ENCODE measurements around the gene SYNM.

The SYNM gene

GRCh38 chr15:99115300-99116215 lies 10.7 kb downstream of the SYNM start:
- no peak for TF ChIP-seq CTCF (IDR thresholded peaks at IDR 0.05; ENCODE audit: borderline replicate concordance, insufficient read depth, low read depth, low read length)
- H3K4me3 ChIP-seq (ENCODE audit: low read depth, low read length) = no peak overlapping the region

GRCh38 chr15:99117111-99117510 lies 12.2 kb downstream of the SYNM start:
- no peak for TF ChIP-seq CTCF (IDR thresholded peaks at IDR 0.05; ENCODE audit: borderline replicate concordance, insufficient read depth, low read depth, low read length)
- no peak overlapping the region for H3K4me3 ChIP-seq (ENCODE audit: low read depth, low read length)

- TF ChIP-seq CTCF (IDR thresholded peaks at IDR 0.05; ENCODE audit: borderline replicate concordance, insufficient read depth, low read depth, low read length) = no peak
- H3K4me3 ChIP-seq (ENCODE audit: low read depth, low read length) = no peak overlapping the region
These were observed 12.8 kb downstream of the SYNM start for GRCh38 chr15:99117563-99118257.

GRCh38 chr15:99118258-99118632 lies 13.4 kb downstream of the SYNM start:
- no peak for TF ChIP-seq CTCF (IDR thresholded peaks at IDR 0.05; ENCODE audit: borderline replicate concordance, insufficient read depth, low read depth, low read length)
- H3K4me3 ChIP-seq (ENCODE audit: low read depth, low read length) = no peak overlapping the region

- H3K4me3 ChIP-seq (ENCODE audit: low read depth, low read length) = no peak overlapping the region
- TF ChIP-seq CTCF (IDR thresholded peaks at IDR 0.05; ENCODE audit: borderline replicate concordance, insufficient read depth, low read depth, low read length) = no peak
These were observed 14.1 kb downstream of the SYNM start for GRCh38 chr15:99118801-99119546.

- H3K4me3 ChIP-seq (ENCODE audit: low read depth, low read length) = no peak overlapping the region
- TF ChIP-seq CTCF (IDR thresholded peaks at IDR 0.05; ENCODE audit: borderline replicate concordance, insufficient read depth, low read depth, low read length) = no peak
These were observed 15.3 kb downstream of the SYNM start for GRCh38 chr15:99120050-99120777.

Data from GM12875 (cell line).